C4-2B (cell line): ENCODE measurements around the gene KCP.

ENCODE experiments used
- ZFX ChIP-seq: fragments of 450-650 bp; IDR thresholded peaks from 2 replicates; pipeline ENCODE4 v1.6.1; 2017
- TF ChIP-seq, protein P1 (sequence below): fragments of 450-650 bp; conservative IDR thresholded peaks from 2 replicates; pipeline ENCODE4 v1.5.1; 2017; ENCODE audit warnings: mild to moderate bottlenecking

DNA sequence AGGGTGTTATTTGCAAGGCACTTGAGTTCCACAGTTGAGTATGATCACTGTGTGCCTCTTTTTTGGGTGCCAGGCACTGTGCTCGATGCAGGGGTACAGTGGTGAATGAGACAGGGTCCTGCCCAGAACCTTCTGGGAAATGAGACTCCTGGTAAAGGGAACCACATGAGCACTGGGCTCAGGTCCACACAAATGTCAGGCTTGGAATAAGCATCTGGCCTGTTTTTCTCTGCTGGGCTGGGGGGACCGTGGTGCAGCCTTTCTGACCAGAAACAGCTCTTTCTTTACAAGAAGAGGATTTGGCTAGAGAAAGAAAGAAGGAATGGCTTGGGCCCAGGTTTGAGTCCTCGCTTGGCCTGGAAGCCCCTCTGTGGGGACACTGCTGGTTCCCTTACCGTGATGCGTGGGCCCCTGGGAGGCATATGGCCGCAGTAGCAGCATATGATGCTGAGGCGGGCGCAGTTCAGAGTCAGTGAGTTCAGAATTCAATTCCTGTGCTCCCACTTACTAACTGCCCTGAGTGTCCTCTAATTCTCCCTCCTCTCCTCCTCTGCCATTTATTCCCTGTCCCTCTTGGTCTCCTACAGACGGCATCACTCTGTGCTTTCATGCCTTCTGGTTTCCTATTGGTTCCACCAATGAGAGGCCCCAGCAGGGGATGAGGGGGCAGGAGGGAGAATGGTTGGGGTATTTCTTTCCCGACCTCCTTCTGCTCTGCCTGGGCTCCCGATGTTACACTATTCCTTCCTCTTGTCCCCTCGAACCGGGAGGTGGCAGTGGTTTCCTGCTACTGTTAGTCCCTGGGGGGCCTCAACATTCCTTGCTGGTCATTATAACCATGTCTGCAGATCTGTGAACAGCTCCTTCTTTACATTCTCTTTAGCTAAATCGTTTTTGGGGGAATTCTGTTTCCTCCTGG is 9.6 kb upstream of the KCP start:
- TF ChIP-seq, protein P1, sequence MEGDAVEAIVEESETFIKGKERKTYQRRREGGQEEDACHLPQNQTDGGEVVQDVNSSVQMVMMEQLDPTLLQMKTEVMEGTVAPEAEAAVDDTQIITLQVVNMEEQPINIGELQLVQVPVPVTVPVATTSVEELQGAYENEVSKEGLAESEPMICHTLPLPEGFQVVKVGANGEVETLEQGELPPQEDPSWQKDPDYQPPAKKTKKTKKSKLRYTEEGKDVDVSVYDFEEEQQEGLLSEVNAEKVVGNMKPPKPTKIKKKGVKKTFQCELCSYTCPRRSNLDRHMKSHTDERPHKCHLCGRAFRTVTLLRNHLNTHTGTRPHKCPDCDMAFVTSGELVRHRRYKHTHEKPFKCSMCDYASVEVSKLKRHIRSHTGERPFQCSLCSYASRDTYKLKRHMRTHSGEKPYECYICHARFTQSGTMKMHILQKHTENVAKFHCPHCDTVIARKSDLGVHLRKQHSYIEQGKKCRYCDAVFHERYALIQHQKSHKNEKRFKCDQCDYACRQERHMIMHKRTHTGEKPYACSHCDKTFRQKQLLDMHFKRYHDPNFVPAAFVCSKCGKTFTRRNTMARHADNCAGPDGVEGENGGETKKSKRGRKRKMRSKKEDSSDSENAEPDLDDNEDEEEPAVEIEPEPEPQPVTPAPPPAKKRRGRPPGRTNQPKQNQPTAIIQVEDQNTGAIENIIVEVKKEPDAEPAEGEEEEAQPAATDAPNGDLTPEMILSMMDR, result no peak
- TF ChIP-seq ZFX, result no peak
